ENCODE data around the gene ACTL10. TPM values are rescaled to one million over a fixed set of nuclear protein-coding genes. Genes with fewer than 3 reads are reported as not detected.

The ACTL10 gene
- total and polyA plus RNA-seq, 2 of the 13 experiments (the other 11 are each of a cell fraction or from before 2014, with no cell fraction given): not detected

DNA sequence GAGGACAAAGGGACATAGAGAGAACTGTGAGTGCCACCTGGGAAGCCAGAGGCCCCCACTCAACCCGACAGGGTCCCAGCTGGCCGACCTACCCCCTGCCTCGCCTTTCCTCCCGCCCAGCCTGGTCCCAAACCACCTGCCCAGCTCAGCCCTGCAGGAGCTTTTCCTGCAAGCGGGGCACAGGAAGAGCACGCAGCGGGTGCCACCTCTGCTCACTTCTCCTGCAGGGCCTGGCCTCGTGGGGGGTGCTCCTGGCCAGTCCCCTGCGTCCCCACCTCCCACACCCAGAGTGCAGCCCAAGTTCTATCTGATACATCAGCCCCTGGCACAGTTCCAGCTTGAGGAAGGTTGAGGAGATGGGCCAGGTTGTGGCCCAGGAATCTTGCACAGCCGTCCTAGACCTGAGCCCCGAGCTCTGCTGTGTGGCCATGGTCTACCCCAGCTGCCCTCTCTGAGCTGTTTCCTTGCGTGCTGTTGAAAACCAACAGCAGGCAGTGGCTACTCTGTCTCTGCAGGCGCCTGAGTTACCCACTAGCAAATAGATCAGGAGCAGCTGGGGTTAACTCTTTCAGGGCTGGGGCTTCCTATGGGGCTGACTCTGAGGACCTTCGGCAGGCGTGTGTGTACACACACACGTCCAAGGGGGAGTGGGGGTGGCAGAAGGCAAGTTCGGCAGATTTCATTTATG lies 5.8 kb downstream of the ACTL10 start (continued):
- TF ChIP-seq ZIK1 (CRISPR knock-in tag; IDR thresholded peaks at IDR 0.05; ENCODE audit: borderline replicate concordance, low read depth) (0 out of 2 replicates have a peak, but pooled peaks have one; percentile 30), ZNF768 (CRISPR knock-in tag; IDR thresholded peaks at IDR 0.05) (peak; percentile 99), ZNF230 (CRISPR knock-in tag; IDR thresholded peaks at IDR 0.05) (peak; percentile 69), ZNF143 (CRISPR knock-in tag; IDR thresholded peaks at IDR 0.05) (peak; percentile 2; the same call in 1 of the 2 replicates), NRL (CRISPR knock-in tag; IDR thresholded peaks at IDR 0.05; ENCODE audit: borderline replicate concordance) (peak; percentile 64; the same call in 1 of the 2 replicates), POLR2AphosphoS5 (IDR thresholded peaks at IDR 0.05; ENCODE audit: low read depth, low read length) (peak; percentile 32; the same call in 1 of the 2 replicates), SIX4 (CRISPR knock-in tag; IDR thresholded peaks at IDR 0.05) (no peak), HNRNPUL1 (IDR thresholded peaks at IDR 0.05; ENCODE audit: low read depth, low read length) (no peak), RFX1 (IDR thresholded peaks at IDR 0.05) (no peak), JUND (CRISPR knock-in tag; IDR thresholded peaks at IDR 0.05) (no peak), ZNF766 (CRISPR knock-in tag; IDR thresholded peaks at IDR 0.05; ENCODE audit: borderline replicate concordance) (0 out of 2 replicates have a peak, but pooled peaks have one; percentile 3), ISL2 (CRISPR knock-in tag; IDR thresholded peaks at IDR 0.05) (no peak), TGIF2 (CRISPR knock-in tag; IDR thresholded peaks at IDR 0.05) (peak; percentile 39; the same call in 1 of the 2 replicates), FOXC1 (CRISPR knock-in tag; IDR thresholded peaks at IDR 0.05; ENCODE audit: borderline replicate concordance) (no peak), TOPORS (CRISPR knock-in tag; IDR thresholded peaks at IDR 0.05) (no peak), SMAD1 (CRISPR knock-in tag; IDR thresholded peaks at IDR 0.05; ENCODE audit: borderline replicate concordance, low read depth) (peak; percentile 77; the same call in 1 of the 2 replicates), ZNF672 (CRISPR knock-in tag; IDR thresholded peaks at IDR 0.05) (peak; percentile 41; the same call in 1 of the 2 replicates), ZNF30 (CRISPR knock-in tag; IDR thresholded peaks at IDR 0.05) (no peak), FOXK1 (CRISPR knock-in tag; IDR thresholded peaks at IDR 0.05; ENCODE audit: borderline replicate concordance, low read depth) (no peak), ZNF713 (CRISPR knock-in tag; IDR thresholded peaks at IDR 0.05) (no peak; the same call in 1 of the 2 replicates)
- TF ChIP-seq, protein P1, sequence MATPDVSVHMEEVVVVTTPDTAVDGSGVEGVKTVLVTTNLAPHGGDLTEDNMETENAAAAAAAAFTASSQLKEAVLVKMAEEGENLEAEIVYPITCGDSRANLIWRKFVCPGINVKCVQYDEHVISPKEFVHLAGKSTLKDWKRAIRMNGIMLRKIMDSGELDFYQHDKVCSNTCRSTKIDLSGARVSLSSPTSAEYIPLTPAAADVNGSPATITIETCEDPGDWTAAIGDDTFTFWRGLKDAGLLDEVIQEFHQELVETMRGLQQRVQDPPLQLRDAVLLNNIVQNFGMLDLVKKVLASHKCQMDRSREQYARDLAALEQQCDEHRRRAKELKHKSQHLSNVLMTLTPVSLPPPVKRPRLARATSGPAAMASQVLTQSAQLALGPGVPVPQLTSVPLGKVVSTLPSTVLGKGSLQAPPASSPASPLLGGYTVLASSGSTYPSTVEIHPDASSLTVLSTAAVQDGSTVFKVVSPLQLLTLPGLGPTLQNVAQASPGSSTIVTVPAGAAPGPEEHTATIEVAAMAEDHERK (CRISPR knock-in tag; IDR thresholded peaks at IDR 0.05; ENCODE audit: low read depth): no peak
- TF ChIP-seq, protein P2, sequence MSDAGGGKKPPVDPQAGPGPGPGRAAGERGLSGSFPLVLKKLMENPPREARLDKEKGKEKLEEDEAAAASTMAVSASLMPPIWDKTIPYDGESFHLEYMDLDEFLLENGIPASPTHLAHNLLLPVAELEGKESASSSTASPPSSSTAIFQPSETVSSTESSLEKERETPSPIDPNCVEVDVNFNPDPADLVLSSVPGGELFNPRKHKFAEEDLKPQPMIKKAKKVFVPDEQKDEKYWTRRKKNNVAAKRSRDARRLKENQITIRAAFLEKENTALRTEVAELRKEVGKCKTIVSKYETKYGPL (CRISPR knock-in tag; IDR thresholded peaks at IDR 0.05): no peak
- TF ChIP-seq, protein P3, sequence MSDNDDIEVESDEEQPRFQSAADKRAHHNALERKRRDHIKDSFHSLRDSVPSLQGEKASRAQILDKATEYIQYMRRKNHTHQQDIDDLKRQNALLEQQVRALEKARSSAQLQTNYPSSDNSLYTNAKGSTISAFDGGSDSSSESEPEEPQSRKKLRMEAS (IDR thresholded peaks at IDR 0.05): peak; percentile 15; the same call in 1 of the 2 replicates
- TF ChIP-seq, protein P4, sequence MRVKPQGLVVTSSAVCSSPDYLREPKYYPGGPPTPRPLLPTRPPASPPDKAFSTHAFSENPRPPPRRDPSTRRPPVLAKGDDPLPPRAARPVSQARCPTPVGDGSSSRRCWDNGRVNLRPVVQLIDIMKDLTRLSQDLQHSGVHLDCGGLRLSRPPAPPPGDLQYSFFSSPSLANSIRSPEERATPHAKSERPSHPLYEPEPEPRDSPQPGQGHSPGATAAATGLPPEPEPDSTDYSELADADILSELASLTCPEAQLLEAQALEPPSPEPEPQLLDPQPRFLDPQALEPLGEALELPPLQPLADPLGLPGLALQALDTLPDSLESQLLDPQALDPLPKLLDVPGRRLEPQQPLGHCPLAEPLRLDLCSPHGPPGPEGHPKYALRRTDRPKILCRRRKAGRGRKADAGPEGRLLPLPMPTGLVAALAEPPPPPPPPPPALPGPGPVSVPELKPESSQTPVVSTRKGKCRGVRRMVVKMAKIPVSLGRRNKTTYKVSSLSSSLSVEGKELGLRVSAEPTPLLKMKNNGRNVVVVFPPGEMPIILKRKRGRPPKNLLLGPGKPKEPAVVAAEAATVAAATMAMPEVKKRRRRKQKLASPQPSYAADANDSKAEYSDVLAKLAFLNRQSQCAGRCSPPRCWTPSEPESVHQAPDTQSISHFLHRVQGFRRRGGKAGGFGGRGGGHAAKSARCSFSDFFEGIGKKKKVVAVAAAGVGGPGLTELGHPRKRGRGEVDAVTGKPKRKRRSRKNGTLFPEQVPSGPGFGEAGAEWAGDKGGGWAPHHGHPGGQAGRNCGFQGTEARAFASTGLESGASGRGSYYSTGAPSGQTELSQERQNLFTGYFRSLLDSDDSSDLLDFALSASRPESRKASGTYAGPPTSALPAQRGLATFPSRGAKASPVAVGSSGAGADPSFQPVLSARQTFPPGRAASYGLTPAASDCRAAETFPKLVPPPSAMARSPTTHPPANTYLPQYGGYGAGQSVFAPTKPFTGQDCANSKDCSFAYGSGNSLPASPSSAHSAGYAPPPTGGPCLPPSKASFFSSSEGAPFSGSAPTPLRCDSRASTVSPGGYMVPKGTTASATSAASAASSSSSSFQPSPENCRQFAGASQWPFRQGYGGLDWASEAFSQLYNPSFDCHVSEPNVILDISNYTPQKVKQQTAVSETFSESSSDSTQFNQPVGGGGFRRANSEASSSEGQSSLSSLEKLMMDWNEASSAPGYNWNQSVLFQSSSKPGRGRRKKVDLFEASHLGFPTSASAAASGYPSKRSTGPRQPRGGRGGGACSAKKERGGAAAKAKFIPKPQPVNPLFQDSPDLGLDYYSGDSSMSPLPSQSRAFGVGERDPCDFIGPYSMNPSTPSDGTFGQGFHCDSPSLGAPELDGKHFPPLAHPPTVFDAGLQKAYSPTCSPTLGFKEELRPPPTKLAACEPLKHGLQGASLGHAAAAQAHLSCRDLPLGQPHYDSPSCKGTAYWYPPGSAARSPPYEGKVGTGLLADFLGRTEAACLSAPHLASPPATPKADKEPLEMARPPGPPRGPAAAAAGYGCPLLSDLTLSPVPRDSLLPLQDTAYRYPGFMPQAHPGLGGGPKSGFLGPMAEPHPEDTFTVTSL (CRISPR knock-in tag; IDR thresholded peaks at IDR 0.05; ENCODE audit: borderline replicate concordance): no peak
